ENCODE results near the gene MEIS2. TPM values are rescaled to one million over a fixed set of nuclear protein-coding genes. Genes with fewer than 3 reads are reported as not detected.

MEIS2 gene
- total RNA-seq, 1 donor, result 43.7 TPM

GRCh38 chr15:37044915-37045648 lies 55.3 kb downstream of the MEIS2 start:
- no peak for TF ChIP-seq CTCF (IDR thresholded peaks at IDR 0.05; ENCODE audit: insufficient read depth, low read length)
- DNase-seq (ENCODE audit: low read depth), result no peak
- no peak overlapping the region for H3K4me3 ChIP-seq (ENCODE audit: low read depth, low read length)

GRCh38 chr15:37041836-37042235 lies 58.5 kb downstream of the MEIS2 start:
- no peak for DNase-seq (ENCODE audit: low read depth)
- TF ChIP-seq CTCF (IDR thresholded peaks at IDR 0.05; ENCODE audit: insufficient read depth, low read length), result no peak
- H3K4me3 ChIP-seq (ENCODE audit: low read depth, low read length), result no peak overlapping the region

- no peak for TF ChIP-seq CTCF (IDR thresholded peaks at IDR 0.05; ENCODE audit: insufficient read depth, low read length)
- H3K4me3 ChIP-seq (ENCODE audit: low read depth, low read length), result no peak overlapping the region
- DNase-seq (ENCODE audit: low read depth), result no peak
These were observed 59.3 kb downstream of the MEIS2 start for GRCh38 chr15:37041042-37041441.

GRCh38 chr15:37040072-37040742 lies 60.1 kb downstream of the MEIS2 start:
- DNase-seq (ENCODE audit: low read depth), result no peak
- TF ChIP-seq CTCF (IDR thresholded peaks at IDR 0.05; ENCODE audit: insufficient read depth, low read length), result no peak
- H3K4me3 ChIP-seq (ENCODE audit: low read depth, low read length), result no peak overlapping the region

GRCh38 chr15:37038716-37039106 lies 61.6 kb downstream of the MEIS2 start:
- H3K4me3 ChIP-seq (ENCODE audit: low read depth, low read length), result no peak overlapping the region
- no peak for DNase-seq (ENCODE audit: low read depth)
- no peak for TF ChIP-seq CTCF (IDR thresholded peaks at IDR 0.05; ENCODE audit: insufficient read depth, low read length)

- H3K4me3 ChIP-seq (ENCODE audit: low read depth, low read length), result no peak overlapping the region
- no peak for DNase-seq (ENCODE audit: low read depth)
- TF ChIP-seq CTCF (IDR thresholded peaks at IDR 0.05; ENCODE audit: insufficient read depth, low read length), result no peak
These were observed 62.3 kb downstream of the MEIS2 start for GRCh38 chr15:37037850-37038715.
